HEK293 (cell line): ENCODE results near the gene PCDHGA5.
A peak's percentile ranks its signal among the peaks of the same experiment; 100 is the strongest.

Source experiments
- CTCF ChIP-seq: fragments of 450-650 bp; formaldehyde crosslinking; IDR thresholded peaks from 2 replicates; pipeline ENCODE4 v1.5.1; 2016; ENCODE audit warnings: missing biosample characterization, missing genetic modification characterization
- KLF1 ChIP-seq: fragments of 450-650 bp; formaldehyde crosslinking; IDR thresholded peaks from 2 replicates; pipeline ENCODE4 v1.5.1; 2016; ENCODE audit warnings: missing biosample characterization, missing genetic modification characterization
- KLF9 ChIP-seq: fragments of 450-650 bp; formaldehyde crosslinking; IDR thresholded peaks from 2 replicates; pipeline ENCODE4 v1.5.1; 2016; ENCODE audit warnings: missing biosample characterization, missing genetic modification characterization, low read depth
- MEIS1 ChIP-seq: sonication (generic); formaldehyde crosslinking; IDR thresholded peaks from 2 replicates; pipeline ENCODE4 v1.8.1; 2022; ENCODE audit warnings: missing genetic modification reagents, mild to moderate bottlenecking, borderline replicate concordance
- PBX3 ChIP-seq: sonication (generic); formaldehyde crosslinking; IDR thresholded peaks from 2 replicates; pipeline ENCODE4 v1.8.1; 2022; ENCODE audit warnings: mild to moderate bottlenecking, moderate library complexity, missing genetic modification reagents
- SETDB1 ChIP-seq: IDR thresholded peaks from one replicate; pipeline ENCODE4 v1.6.1; 2017; ENCODE audit warnings: mild to moderate bottlenecking, low read length, moderate library complexity, mixed read lengths; ENCODE audit not compliant: insufficient read length
- ZBTB20 ChIP-seq: fragments of 450-650 bp; formaldehyde crosslinking; IDR thresholded peaks from 2 replicates; pipeline ENCODE4 v1.5.1; 2016; ENCODE audit warnings: missing biosample characterization, missing genetic modification characterization
- ZBTB48 ChIP-seq: fragments of 450-650 bp; formaldehyde crosslinking; IDR thresholded peaks from 2 replicates; pipeline ENCODE4 v1.5.1; 2016; ENCODE audit warnings: missing biosample characterization, missing genetic modification characterization
- ZEB2 ChIP-seq: fragments of 450-650 bp; formaldehyde crosslinking; IDR thresholded peaks from 2 replicates; pipeline ENCODE4 v1.5.1; 2016; ENCODE audit warnings: missing biosample characterization, missing genetic modification characterization
- ZFP3 ChIP-seq: fragments of 450-650 bp; formaldehyde crosslinking; IDR thresholded peaks from 2 replicates; pipeline ENCODE4 v1.5.1; 2016; ENCODE audit warnings: low read depth, missing biosample characterization, missing genetic modification characterization
- ZFP37 ChIP-seq: fragments of 450-650 bp; formaldehyde crosslinking; IDR thresholded peaks from 2 replicates; pipeline ENCODE4 v1.5.1; 2016; ENCODE audit warnings: missing biosample characterization, missing genetic modification characterization
- ZNF140 ChIP-seq: fragments of 450-650 bp; formaldehyde crosslinking; IDR thresholded peaks from 2 replicates; pipeline ENCODE4 v1.5.1; 2016; ENCODE audit warnings: missing biosample characterization, missing genetic modification characterization
- ZNF366 ChIP-seq: fragments of 450-650 bp; formaldehyde crosslinking; conservative IDR thresholded peaks from 2 replicates; pipeline ENCODE4 v1.5.1; 2016; ENCODE audit warnings: missing biosample characterization, missing genetic modification characterization
- ZNF423 ChIP-seq: fragments of 450-650 bp; formaldehyde crosslinking; IDR thresholded peaks from 2 replicates; pipeline ENCODE4 v1.5.1; 2016; ENCODE audit warnings: missing biosample characterization, missing genetic modification characterization
- ZNF433 ChIP-seq: fragments of 450-650 bp; formaldehyde crosslinking; IDR thresholded peaks from 2 replicates; pipeline ENCODE4 v1.5.1; 2016; ENCODE audit warnings: missing biosample characterization, missing genetic modification characterization, low read depth
- ZNF600 ChIP-seq: fragments of 450-650 bp; formaldehyde crosslinking; IDR thresholded peaks from 2 replicates; pipeline ENCODE4 v1.5.1; 2016; ENCODE audit warnings: missing biosample characterization, missing genetic modification characterization
- ZNF660 ChIP-seq: fragments of 450-650 bp; IDR thresholded peaks from 2 replicates; pipeline ENCODE4 v1.5.1; 2018; ENCODE audit warnings: missing biosample characterization, mild to moderate bottlenecking, missing genetic modification characterization
- ZNF692 ChIP-seq: fragments of 450-650 bp; formaldehyde crosslinking; IDR thresholded peaks from 2 replicates; pipeline ENCODE4 v1.5.1; 2016; ENCODE audit warnings: missing biosample characterization, missing genetic modification characterization
- ZSCAN23 ChIP-seq: fragments of 450-650 bp; formaldehyde crosslinking; IDR thresholded peaks from 2 replicates; pipeline ENCODE4 v1.5.1; 2016; ENCODE audit warnings: missing biosample characterization, missing genetic modification characterization
- ZXDB ChIP-seq: fragments of 450-650 bp; formaldehyde crosslinking; IDR thresholded peaks from 2 replicates; pipeline ENCODE4 v1.5.1; 2016; ENCODE audit warnings: missing biosample characterization, missing genetic modification characterization
- TF ChIP-seq, protein P1 (sequence below): fragments of 450-650 bp; formaldehyde crosslinking; IDR thresholded peaks from 2 replicates; pipeline ENCODE4 v1.5.1; 2017; ENCODE audit warnings: missing biosample characterization, missing genetic modification characterization
- TF ChIP-seq, protein P2 (sequence below): fragments of 450-650 bp; formaldehyde crosslinking; IDR thresholded peaks from 2 replicates; pipeline ENCODE4 v1.5.1; 2016; ENCODE audit warnings: missing biosample characterization, missing genetic modification characterization
- TF ChIP-seq, protein P3 (sequence below): fragments of 450-650 bp; formaldehyde crosslinking; IDR thresholded peaks from 2 replicates; pipeline ENCODE4 v1.5.1; 2016; ENCODE audit warnings: missing biosample characterization, missing genetic modification characterization
- TF ChIP-seq, protein P4 (sequence below): fragments of 450-650 bp; formaldehyde crosslinking; optimal IDR thresholded peaks from 2 replicates; pipeline ENCODE3; 2016; ENCODE audit warnings: missing biosample characterization, mild to moderate bottlenecking, missing genetic modification characterization

The PCDHGA5 gene

GRCh38 chr5:141320225-141321169 is 43.5 kb upstream of the PCDHGA5 start, which contains the start of gene TAF7 (continued):
- peak; percentile 87 for TF ChIP-seq ZNF660 (tag by site-specific recombination)
- no peak for TF ChIP-seq MEIS1 (CRISPR knock-in tag)
- TF ChIP-seq, protein P1, sequence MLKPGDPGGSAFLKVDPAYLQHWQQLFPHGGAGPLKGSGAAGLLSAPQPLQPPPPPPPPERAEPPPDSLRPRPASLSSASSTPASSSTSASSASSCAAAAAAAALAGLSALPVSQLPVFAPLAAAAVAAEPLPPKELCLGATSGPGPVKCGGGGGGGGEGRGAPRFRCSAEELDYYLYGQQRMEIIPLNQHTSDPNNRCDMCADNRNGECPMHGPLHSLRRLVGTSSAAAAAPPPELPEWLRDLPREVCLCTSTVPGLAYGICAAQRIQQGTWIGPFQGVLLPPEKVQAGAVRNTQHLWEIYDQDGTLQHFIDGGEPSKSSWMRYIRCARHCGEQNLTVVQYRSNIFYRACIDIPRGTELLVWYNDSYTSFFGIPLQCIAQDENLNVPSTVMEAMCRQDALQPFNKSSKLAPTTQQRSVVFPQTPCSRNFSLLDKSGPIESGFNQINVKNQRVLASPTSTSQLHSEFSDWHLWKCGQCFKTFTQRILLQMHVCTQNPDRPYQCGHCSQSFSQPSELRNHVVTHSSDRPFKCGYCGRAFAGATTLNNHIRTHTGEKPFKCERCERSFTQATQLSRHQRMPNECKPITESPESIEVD (tag by site-specific recombination): no peak
- TF ChIP-seq KLF9 (tag by site-specific recombination): 0 out of 2 replicates have a peak, but pooled peaks have one; percentile 6
- peak; percentile 2; the same call in 1 of the 2 replicates for TF ChIP-seq ZBTB20 (tag by site-specific recombination)
- peak; percentile 77 for TF ChIP-seq CTCF (tag by site-specific recombination)
- peak; percentile 60; the same call in 1 of the 2 replicates for TF ChIP-seq ZBTB48 (tag by site-specific recombination)
- TF ChIP-seq PBX3 (CRISPR knock-in tag): peak; percentile 99
- TF ChIP-seq ZNF140 (tag by site-specific recombination): no peak
- no peak for TF ChIP-seq ZNF433 (tag by site-specific recombination)
- TF ChIP-seq, protein P2, sequence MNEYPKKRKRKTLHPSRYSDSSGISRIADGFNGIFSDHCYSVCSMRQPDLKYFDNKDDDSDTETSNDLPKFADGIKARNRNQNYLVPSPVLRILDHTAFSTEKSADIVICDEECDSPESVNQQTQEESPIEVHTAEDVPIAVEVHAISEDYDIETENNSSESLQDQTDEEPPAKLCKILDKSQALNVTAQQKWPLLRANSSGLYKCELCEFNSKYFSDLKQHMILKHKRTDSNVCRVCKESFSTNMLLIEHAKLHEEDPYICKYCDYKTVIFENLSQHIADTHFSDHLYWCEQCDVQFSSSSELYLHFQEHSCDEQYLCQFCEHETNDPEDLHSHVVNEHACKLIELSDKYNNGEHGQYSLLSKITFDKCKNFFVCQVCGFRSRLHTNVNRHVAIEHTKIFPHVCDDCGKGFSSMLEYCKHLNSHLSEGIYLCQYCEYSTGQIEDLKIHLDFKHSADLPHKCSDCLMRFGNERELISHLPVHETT (tag by site-specific recombination): 0 out of 2 replicates have a peak, but pooled peaks have one; percentile 38
- TF ChIP-seq, protein P3, sequence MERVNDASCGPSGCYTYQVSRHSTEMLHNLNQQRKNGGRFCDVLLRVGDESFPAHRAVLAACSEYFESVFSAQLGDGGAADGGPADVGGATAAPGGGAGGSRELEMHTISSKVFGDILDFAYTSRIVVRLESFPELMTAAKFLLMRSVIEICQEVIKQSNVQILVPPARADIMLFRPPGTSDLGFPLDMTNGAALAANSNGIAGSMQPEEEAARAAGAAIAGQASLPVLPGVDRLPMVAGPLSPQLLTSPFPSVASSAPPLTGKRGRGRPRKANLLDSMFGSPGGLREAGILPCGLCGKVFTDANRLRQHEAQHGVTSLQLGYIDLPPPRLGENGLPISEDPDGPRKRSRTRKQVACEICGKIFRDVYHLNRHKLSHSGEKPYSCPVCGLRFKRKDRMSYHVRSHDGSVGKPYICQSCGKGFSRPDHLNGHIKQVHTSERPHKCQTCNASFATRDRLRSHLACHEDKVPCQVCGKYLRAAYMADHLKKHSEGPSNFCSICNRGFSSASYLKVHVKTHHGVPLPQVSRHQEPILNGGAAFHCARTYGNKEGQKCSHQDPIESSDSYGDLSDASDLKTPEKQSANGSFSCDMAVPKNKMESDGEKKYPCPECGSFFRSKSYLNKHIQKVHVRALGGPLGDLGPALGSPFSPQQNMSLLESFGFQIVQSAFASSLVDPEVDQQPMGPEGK (tag by site-specific recombination): 0 out of 2 replicates have a peak, but pooled peaks have one; percentile 7
- peak; percentile 89 for TF ChIP-seq ZFP37
- TF ChIP-seq ZNF423 (tag by site-specific recombination): no peak
- no peak for TF ChIP-seq ZFP3
- TF ChIP-seq ZNF692 (tag by site-specific recombination): peak; percentile 32
- peak; percentile 37; the same call in 1 of the 2 replicates for TF ChIP-seq ZNF366 (tag by site-specific recombination)
- 0 out of 2 replicates have a peak, but pooled peaks have one; percentile 30 for TF ChIP-seq ZSCAN23
- TF ChIP-seq ZEB2 (tag by site-specific recombination): peak; percentile 69; the same call in 1 of the 2 replicates
- peak; percentile 94 for TF ChIP-seq SETDB1
- TF ChIP-seq KLF1: peak; percentile 85
- TF ChIP-seq ZXDB (tag by site-specific recombination): peak; percentile 75
- TF ChIP-seq, protein P4, sequence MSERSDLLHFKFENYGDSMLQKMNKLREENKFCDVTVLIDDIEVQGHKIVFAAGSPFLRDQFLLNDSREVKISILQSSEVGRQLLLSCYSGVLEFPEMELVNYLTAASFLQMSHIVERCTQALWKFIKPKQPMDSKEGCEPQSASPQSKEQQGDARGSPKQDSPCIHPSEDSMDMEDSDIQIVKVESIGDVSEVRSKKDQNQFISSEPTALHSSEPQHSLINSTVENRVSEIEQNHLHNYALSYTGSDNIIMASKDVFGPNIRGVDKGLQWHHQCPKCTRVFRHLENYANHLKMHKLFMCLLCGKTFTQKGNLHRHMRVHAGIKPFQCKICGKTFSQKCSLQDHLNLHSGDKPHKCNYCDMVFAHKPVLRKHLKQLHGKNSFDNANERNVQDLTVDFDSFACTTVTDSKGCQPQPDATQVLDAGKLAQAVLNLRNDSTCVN (tag by site-specific recombination): peak; percentile 27
- TF ChIP-seq ZNF600 (tag by site-specific recombination): 0 out of 2 replicates have a peak, but pooled peaks have one; percentile 9
